Measurements from ENCODE around the gene IL9.

Gene IL9

GRCh38 chr5:135934939-135935338, 39.3 kb upstream of the IL9 start:
- no peak overlapping the region for H3K4me3 ChIP-seq (ENCODE audit: insufficient read depth, low read length, poor library complexity, severe bottlenecking)
- H2AFZ ChIP-seq (ENCODE audit: low read depth, low read length, severe bottlenecking), result no peak overlapping the region
- H3K79me2 ChIP-seq (ENCODE audit: insufficient read depth, low read length), result no peaks in the 10 kb centered on the region
- no peaks in the 10 kb centered on the region for H4K20me1 ChIP-seq (ENCODE audit: low read depth, low read length)
- no peak overlapping the region for H3K4me2 ChIP-seq (ENCODE audit: low read depth, low read length, poor library complexity, severe bottlenecking)
- H3K27me3 ChIP-seq (ENCODE audit: low read length), result no peaks in the 10 kb centered on the region
- no peak overlapping the region for H3K9ac ChIP-seq (ENCODE audit: low read length)
- H3K36me3 ChIP-seq (ENCODE audit: low read length), result no peaks in the 10 kb centered on the region
- TF ChIP-seq, protein P1, sequence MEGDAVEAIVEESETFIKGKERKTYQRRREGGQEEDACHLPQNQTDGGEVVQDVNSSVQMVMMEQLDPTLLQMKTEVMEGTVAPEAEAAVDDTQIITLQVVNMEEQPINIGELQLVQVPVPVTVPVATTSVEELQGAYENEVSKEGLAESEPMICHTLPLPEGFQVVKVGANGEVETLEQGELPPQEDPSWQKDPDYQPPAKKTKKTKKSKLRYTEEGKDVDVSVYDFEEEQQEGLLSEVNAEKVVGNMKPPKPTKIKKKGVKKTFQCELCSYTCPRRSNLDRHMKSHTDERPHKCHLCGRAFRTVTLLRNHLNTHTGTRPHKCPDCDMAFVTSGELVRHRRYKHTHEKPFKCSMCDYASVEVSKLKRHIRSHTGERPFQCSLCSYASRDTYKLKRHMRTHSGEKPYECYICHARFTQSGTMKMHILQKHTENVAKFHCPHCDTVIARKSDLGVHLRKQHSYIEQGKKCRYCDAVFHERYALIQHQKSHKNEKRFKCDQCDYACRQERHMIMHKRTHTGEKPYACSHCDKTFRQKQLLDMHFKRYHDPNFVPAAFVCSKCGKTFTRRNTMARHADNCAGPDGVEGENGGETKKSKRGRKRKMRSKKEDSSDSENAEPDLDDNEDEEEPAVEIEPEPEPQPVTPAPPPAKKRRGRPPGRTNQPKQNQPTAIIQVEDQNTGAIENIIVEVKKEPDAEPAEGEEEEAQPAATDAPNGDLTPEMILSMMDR (IDR thresholded peaks at IDR 0.05; ENCODE audit: insufficient read depth, low read length, poor library complexity, severe bottlenecking), result no peak
- TF ChIP-seq EZH2phosphoT487 (conservative IDR thresholded peaks at IDR 0.05; ENCODE audit: low read length), result no peak
- no peaks in the 10 kb centered on the region for H3K9me2 ChIP-seq (replicated peaks; ENCODE audit: insufficient read depth, low read length)
- H3K27ac ChIP-seq (ENCODE audit: low read depth, low read length), result no peak overlapping the region
- no peaks in the 10 kb centered on the region; the same call in 1 of the 2 replicates for H3F3A ChIP-seq (ENCODE audit: insufficient read depth)
- H3K9me3 ChIP-seq (ENCODE audit: insufficient read depth, low read length), result no peaks in the 10 kb centered on the region

GRCh38 chr5:135930949-135931295, 35.3 kb upstream of the IL9 start:
- Histone ChIP-seq H3K9me3 (ENCODE audit: insufficient read depth, low read length) (no peaks in the 10 kb centered on the region), H3K4me2 (ENCODE audit: low read depth, low read length, poor library complexity, severe bottlenecking) (no peak overlapping the region), H3K4me3 (ENCODE audit: insufficient read depth, low read length, poor library complexity, severe bottlenecking) (no peak overlapping the region), H3K79me2 (ENCODE audit: insufficient read depth, low read length) (no peaks in the 10 kb centered on the region), H3K36me3 (ENCODE audit: low read length) (no peaks in the 10 kb centered on the region), H3K27me3 (ENCODE audit: low read length) (no peaks in the 10 kb centered on the region), H3K9ac (ENCODE audit: low read length) (no peak overlapping the region), H3K27ac (ENCODE audit: low read depth, low read length) (no peak overlapping the region), H3K9me2 (replicated peaks; ENCODE audit: insufficient read depth, low read length) (no peaks in the 10 kb centered on the region), H3F3A (ENCODE audit: insufficient read depth) (no peaks in the 10 kb centered on the region), H2AFZ (ENCODE audit: low read depth, low read length, severe bottlenecking) (no peak overlapping the region), H4K20me1 (ENCODE audit: low read depth, low read length) (no peaks in the 10 kb centered on the region)
- TF ChIP-seq EZH2phosphoT487 (conservative IDR thresholded peaks at IDR 0.05; ENCODE audit: low read length), result no peak
- TF ChIP-seq, protein P1 (IDR thresholded peaks at IDR 0.05; ENCODE audit: insufficient read depth, low read length, poor library complexity, severe bottlenecking), result no peak

DNA sequence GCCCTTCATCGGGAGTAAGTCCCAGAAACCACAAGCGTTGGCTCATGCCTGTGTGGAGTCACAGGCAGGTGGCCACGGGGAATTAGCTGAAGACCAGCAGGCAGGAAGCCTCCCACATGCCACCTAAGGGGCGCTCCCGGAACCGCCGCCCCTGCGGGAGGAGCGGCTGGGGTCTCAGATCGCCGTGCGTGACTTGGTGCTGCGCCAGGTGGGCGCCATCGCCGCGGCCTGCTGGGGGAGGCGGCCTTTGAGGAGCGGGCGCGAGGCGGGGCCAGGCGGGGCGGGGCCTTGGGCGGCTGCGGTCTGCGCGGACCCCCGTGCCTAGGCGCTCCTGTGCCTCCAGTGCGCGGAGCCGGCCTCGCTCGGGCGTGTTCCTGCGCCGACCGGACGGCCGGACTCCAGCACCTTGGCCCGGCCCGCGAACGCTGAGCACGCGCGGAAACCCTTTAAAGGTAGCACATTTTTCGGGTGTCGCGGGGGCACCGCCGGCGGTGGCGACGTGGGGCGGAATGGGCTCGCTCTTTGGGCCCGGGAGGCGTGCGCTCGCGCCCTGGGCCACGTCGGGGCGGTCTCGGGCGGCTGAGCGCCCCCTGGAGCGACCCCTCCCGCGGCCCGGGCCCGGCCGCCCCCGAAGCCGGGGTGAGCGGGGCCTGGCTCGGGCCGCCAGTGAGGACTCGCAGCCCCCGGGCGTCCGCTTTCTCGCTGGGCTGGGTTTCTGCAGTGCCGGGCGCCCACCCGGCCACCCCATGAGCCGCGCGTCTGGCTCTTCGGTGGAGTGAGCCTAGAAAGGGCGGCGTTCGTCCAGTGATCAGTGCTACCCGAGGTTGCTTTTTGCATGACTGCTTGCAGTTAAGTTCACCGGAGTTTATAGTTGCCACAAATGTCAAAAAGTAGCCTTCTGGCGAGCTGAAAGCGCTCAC, 34.6 kb upstream of the IL9 start:
- Histone ChIP-seq H3K27me3 (ENCODE audit: low read length) (no peaks in the 10 kb centered on the region), H4K20me1 (ENCODE audit: low read depth, low read length) (no peaks in the 10 kb centered on the region), H3K9me2 (replicated peaks; ENCODE audit: insufficient read depth, low read length) (no peaks in the 10 kb centered on the region), H3K36me3 (ENCODE audit: low read length) (no peaks in the 10 kb centered on the region), H3K9me3 (ENCODE audit: insufficient read depth, low read length) (no peaks in the 10 kb centered on the region), H3K4me2 (ENCODE audit: low read depth, low read length, poor library complexity, severe bottlenecking) (no peak overlapping the region), H3K27ac (ENCODE audit: low read depth, low read length) (no peak overlapping the region), H3F3A (ENCODE audit: insufficient read depth) (no peaks in the 10 kb centered on the region), H3K79me2 (ENCODE audit: insufficient read depth, low read length) (no peaks in the 10 kb centered on the region), H3K4me3 (ENCODE audit: insufficient read depth, low read length, poor library complexity, severe bottlenecking) (no peak overlapping the region), H3K9ac (ENCODE audit: low read length) (no peak overlapping the region), H2AFZ (ENCODE audit: low read depth, low read length, severe bottlenecking) (no peak overlapping the region)
- TF ChIP-seq, protein P1 (IDR thresholded peaks at IDR 0.05; ENCODE audit: insufficient read depth, low read length, poor library complexity, severe bottlenecking), result no peak
- TF ChIP-seq EZH2phosphoT487 (conservative IDR thresholded peaks at IDR 0.05; ENCODE audit: low read length), result no peak
